GM12878 (cell line): ENCODE measurements around the gene TBCK. TPM values are rescaled to one million over a fixed set of nuclear protein-coding genes. Genes with fewer than 3 reads are reported as not detected.

Experiments used
- ATAC-seq: fragments of 200-7000 bp; cut with Tn5 transposase; 3 replicates; pipeline ENCODE4 v1.9.1; 2020; ENCODE audit warnings: mild to moderate bottlenecking, moderate library complexity
- BruUV-seq: library from RNA; stranded (reverse); fragments of 400-500 nt; replicated peaks from 2 replicates; lab custom pipeline; 2021; lab: Mats Ljungman, UMichigan
- CTCF ChIA-PET: fragments of 300-600 bp; sonication (Branson Sonifier 250); formaldehyde crosslinking; extraction: SDS; loops from one replicate; lab custom pipeline; 2021; ENCODE audit warnings: inconsistent platforms; lab: Yijun Ruan, JAX
- POLR2A ChIA-PET: fragments of 350-600 bp; formaldehyde crosslinking; extraction: SDS; loops from one replicate; lab custom pipeline; 2021; ENCODE audit warnings: inconsistent platforms; lab: Charles Lee
- RAD21 ChIA-PET: fragments of 300-600 bp; sonication (Branson Sonifier 250); formaldehyde crosslinking; loops from one replicate; lab custom pipeline; 2023; ENCODE audit warnings: antibody characterized with exemption; ENCODE audit not compliant: unreplicated experiment; lab: Charles Lee
- SMC1A ChIA-PET: fragments of 300-600 bp; sonication (Branson Sonifier 250); formaldehyde crosslinking; loops from one replicate; lab custom pipeline; 2023; ENCODE audit not compliant: unreplicated experiment, uncharacterized antibody; lab: Charles Lee
- DNase-seq: peaks from one replicate; pipeline ENCODE4 v3.0.0-alpha.2; 2011; ENCODE audit warnings: low read depth, low spot score
- FAIRE-seq: peaks from 3 replicates; lab custom pipeline; 2011; peaks lifted over from hg19 to GRCh38; lab: Jason Lieb, UNC
- H2AFZ ChIP-seq: 2 replicates; pipeline ENCODE4 v1.6.0; 2011; ENCODE audit warnings: low read depth, low read length, control low read depth; ENCODE audit not compliant: control insufficient read depth
- H3K27ac ChIP-seq: 2 replicates; pipeline ENCODE4 v1.5.1; 2011; ENCODE audit warnings: control low read depth; ENCODE audit not compliant: control insufficient read depth, insufficient read depth
- H3K27me3 ChIP-seq, 2 experiments: replicated peaks in 1 of 2; 2 replicates each; pipeline versions ENCODE4 v1.6.0 to v1.6.1; 2011; ENCODE audit warnings: low read length in 1 of 2; ENCODE audit not compliant: control insufficient read depth in 2 of 2, insufficient read depth in 2 of 2
- H3K36me3 ChIP-seq, 2 experiments: 2 replicates each; pipeline ENCODE4 v1.5.1; 2011; ENCODE audit warnings: low read length in 1 of 2; ENCODE audit not compliant: control insufficient read depth in 2 of 2, insufficient read depth in 2 of 2
- H3K4me1 ChIP-seq: 2 replicates; pipeline ENCODE4 v1.6.1; 2011; ENCODE audit warnings: mild to moderate bottlenecking, low read length, moderate library complexity, mixed read lengths; ENCODE audit not compliant: control insufficient read depth, insufficient read depth
- H3K4me2 ChIP-seq: 2 replicates; pipeline ENCODE4 v1.6.0; 2011; ENCODE audit warnings: control low read depth; ENCODE audit not compliant: control insufficient read depth, insufficient read depth
- H3K4me3 ChIP-seq: fragments of 200-600 bp; sonication (generic); 2 replicates; pipeline ENCODE4 v1.5.1; 2016
- H3K79me2 ChIP-seq: 2 replicates; pipeline ENCODE4 v1.6.0; 2011; ENCODE audit warnings: low read length; ENCODE audit not compliant: control insufficient read depth, insufficient read depth
- H3K9ac ChIP-seq: 2 replicates; pipeline ENCODE4 v1.8.0; 2011; ENCODE audit warnings: low read length, control low read depth, mixed read lengths; ENCODE audit not compliant: control insufficient read depth, insufficient read depth
- H3K9me3 ChIP-seq: replicated peaks from 3 replicates; pipeline ENCODE4 v1.5.1; 2011; ENCODE audit warnings: mild to moderate bottlenecking, low read length; ENCODE audit not compliant: control insufficient read depth, insufficient read depth
- H4K20me1 ChIP-seq: 2 replicates; pipeline ENCODE4 v1.6.0; 2011; ENCODE audit not compliant: control insufficient read depth, insufficient read depth
- ATF3 ChIP-seq: IDR thresholded peaks from 2 replicates; pipeline ENCODE4 v1.6.1; 2011; ENCODE audit warnings: low read depth, mild to moderate bottlenecking, low read length, moderate library complexity, borderline replicate concordance; ENCODE audit errors: extremely low read depth
- ATF7 ChIP-seq: fragments of 450-650 bp; IDR thresholded peaks from 2 replicates; pipeline ENCODE4 v1.6.1; 2016; ENCODE audit warnings: low read depth, mild to moderate bottlenecking
- BCL11A ChIP-seq: IDR thresholded peaks from 2 replicates; pipeline ENCODE4 v1.6.1; 2011; ENCODE audit warnings: low read depth, low read length
- BRCA1 ChIP-seq: IDR thresholded peaks from 2 replicates; pipeline ENCODE4 v1.6.1; 2011; ENCODE audit warnings: low read depth, low read length, improper control_type of control experiment
- HDGF ChIP-seq: fragments of 450-650 bp; IDR thresholded peaks from 2 replicates; pipeline ENCODE4 v1.6.1; 2016; ENCODE audit warnings: antibody characterized with exemption
- NR2C1 ChIP-seq: fragments of 450-650 bp; IDR thresholded peaks from 2 replicates; pipeline ENCODE4 v1.6.1; 2017; ENCODE audit warnings: antibody characterized with exemption, mild to moderate bottlenecking, moderate library complexity
- SREBF1 ChIP-seq: IDR thresholded peaks from 2 replicates; pipeline ENCODE4 v1.6.1; 2012; ENCODE audit warnings: mild to moderate bottlenecking, low read length
- ZNF687 ChIP-seq: fragments of 450-650 bp; IDR thresholded peaks from 2 replicates; pipeline ENCODE4 v1.6.1; 2017; ENCODE audit warnings: mild to moderate bottlenecking, moderate library complexity
- WGBS: methylation state at CpG from one replicate; pipeline ENCODE4 v1.1.6; 2016; ENCODE audit warnings: low lambda C conversion rate; ENCODE audit not compliant: insufficient replicate concordance, insufficient coverage; ENCODE audit errors: missing lambda C conversion rate; 5-methylcytosine and 5-hydroxymethylcytosine counted together
- in situ Hi-C: fragments of 300-500 bp; cut with MboI; formaldehyde crosslinking; loops from 9 replicates; pipeline ENCODE4 v1.14.3; 2018; ENCODE audit warnings: mixed read lengths
- intact Hi-C: fragments of 100-400 bp; cut with micrococcal nuclease; formaldehyde crosslinking; loops from one replicate; pipeline ENCODE4 v1.14.2; 2022; ENCODE audit not compliant: unreplicated experiment
- polyA plus RNA-seq, 11 experiments: library from polyadenylated mRNA; depleted of rRNA in 4 of 11; unstranded in 6 of 11; stranded (reverse) in 5 of 11; fragments of >200 nt; fragmentation: Nextera tagmentation in 4 of 11; fragmentation: Illumina TruSeq in 1 of 11; extraction: Ambion mirVana in 4 of 11; extraction: Trizol in 1 of 11; gene quantifications; 1 replicate in 1 of 11; 2 replicates in 10 of 11; pipeline versions ENCODE4 v1.2.1 to v1.2.3, GENCODE V29; 2011 to 2016; ENCODE audit warnings: inconsistent platforms in 2 of 11, missing spikeins in 2 of 11, low read depth in 1 of 11
- total RNA-seq, 4 experiments: library from RNA; depleted of rRNA in 3 of 4; stranded (reverse); fragments of >200 nt in 3 of 4; fragmentation: Illumina TruSeq in 1 of 4; extraction: Trizol in 1 of 4; gene quantifications; 2 replicates each; pipeline versions ENCODE4 v1.2.1 to v1.2.3, GENCODE V29; 2013 to 2021

TBCK gene
- total and polyA plus RNA-seq, 10 of the 15 experiments (the other 5 are each of a cell fraction or from before 2014, with no cell fraction given), result 4.1 to 30.3 (median 20.2) TPM

GRCh38 chr4:106315968-106316772, at the start of gene TBCK, which contains the start of gene AIMP1 (continued):
- 0 out of 2 replicates have a peak, but pooled peaks have one; percentile 57 for TF ChIP-seq HDGF
- TF ChIP-seq ZNF687, result peak; percentile 57; the same call in 1 of the 2 replicates
- TF ChIP-seq ATF3, result no peak; the same call in 1 of the 2 replicates
- TF ChIP-seq, all 136 proteins: peak for 72

DNA sequence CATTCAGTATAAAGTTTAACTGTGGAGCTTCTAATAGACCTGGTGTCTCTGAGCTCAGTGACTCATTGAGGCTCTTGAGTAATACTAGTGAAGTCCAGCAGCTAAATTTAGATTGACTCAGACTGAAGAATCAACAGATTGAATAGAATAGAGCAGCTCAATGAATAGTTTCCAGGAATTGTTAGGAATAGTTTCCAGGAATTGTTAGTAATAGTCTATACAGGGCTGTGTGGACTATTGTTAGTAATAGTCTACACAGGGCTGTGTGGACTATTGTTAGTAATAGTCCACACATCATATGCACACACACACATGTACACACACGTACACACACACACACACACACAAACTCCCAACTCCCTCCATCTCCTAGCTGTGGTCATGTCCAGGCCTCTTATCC, 49.6 kb upstream of the TBCK start:
- POLR2A ChIA-PET, result no interaction called here
- ATAC-seq, result no peak
- FAIRE-seq, result no peak
- H2AFZ ChIP-seq, result no peak overlapping the region
- no peak for TF ChIP-seq NR2C1
- no peak for TF ChIP-seq BRCA1
- TF ChIP-seq SREBF1, result no peak
- TF ChIP-seq ATF7, result no peak
- no peak for TF ChIP-seq BCL11A
- TF ChIP-seq, all 136 proteins: peak for 0
- Histone ChIP-seq H3K9me3 (no peaks in the 10 kb centered on the region), H3K27ac (no peak overlapping the region), H4K20me1 (no peaks in the 10 kb centered on the region), H3K4me3 (no peak overlapping the region), H3K4me2 (no peak overlapping the region), H3K4me1 (no peaks in the 10 kb centered on the region), H3K27me3 (no peaks in the 10 kb centered on the region), H3K79me2 (no peaks in the 10 kb centered on the region), H3K36me3 (no peaks in the 10 kb centered on the region), H3K9ac (no peak overlapping the region)
- ChIA-PET SMC1A (interaction anchor here (1.1 to 1.5 kb wide), 2 partner anchors 14 to 100 kb away, joined by 3 read pairs; no protein-coding TSS in a partner anchor), RAD21 (no interaction called here), CTCF (interaction anchor here (0.9 kb wide), 1 partner anchor 533 kb away, joined by 4 read pairs; no protein-coding TSS in a partner anchor)
- in situ Hi-C loops (no loop called here), intact Hi-C loops (loop anchor here (5.0 kb wide), 1 partner anchor 817 kb away; no protein-coding TSS in a partner anchor)
- WGBS, result 13% methylated on average over 1 of the region's 1 CpG
- no TSS peak for BruUV-seq
- no peak for DNase-seq
